Tibial nerve (tissue), 4 donors: ENCODE results near the gene AFM. TPM values are rescaled to one million over a fixed set of nuclear protein-coding genes. Genes with fewer than 3 reads are reported as not detected.

ENCODE experiments used
- DNase-seq, 2 donors: peaks; one replicate each; pipeline ENCODE4 v3.0.0-alpha.2; 2019; ENCODE audit warnings: low spot score in 2 of 2
- H3K27ac ChIP-seq, 4 donors: fragments of 200-600 bp; sonication (generic) in 3 of 4; one replicate each; pipeline ENCODE4 v1.5.1; 2017 to 2019; ENCODE audit warnings: mild to moderate bottlenecking in 1 of 4
- H3K27me3 ChIP-seq, 2 donors: fragments of 200-600 bp; sonication (generic) in 1 of 2; one replicate each; pipeline versions ENCODE4 v1.5.1 to v1.6.0; 2017 to 2019
- H3K36me3 ChIP-seq, 3 donors: fragments of 200-600 bp; sonication (generic); one replicate each; pipeline ENCODE4 v1.5.1; 2018 to 2019
- H3K4me1 ChIP-seq, 4 donors: fragments of 200-600 bp; sonication (generic) in 3 of 4; one replicate each; pipeline ENCODE4 v1.5.1; 2017 to 2019
- H3K4me3 ChIP-seq, 4 donors: fragments of 200-600 bp; sonication (generic) in 3 of 4; one replicate each; pipeline ENCODE4 v1.5.1; 2017 to 2019; ENCODE audit warnings: mild to moderate bottlenecking in 1 of 4, moderate library complexity in 1 of 4
- H3K9me3 ChIP-seq, 4 donors: fragments of 200-600 bp; sonication (generic) in 3 of 4; one replicate each; pipeline ENCODE4 v1.5.1; 2017 to 2019
- CTCF ChIP-seq, 5 experiments: fragments of 200-600 bp in 3 of 5; fragments of 450-650 bp in 2 of 5; sonication (generic) in 3 of 5; IDR thresholded peaks; one replicate each; pipeline ENCODE4 v1.5.1; 2016 to 2019; ENCODE audit warnings: antibody characterized with exemption in 5 of 5, mild to moderate bottlenecking in 3 of 5, moderate library complexity in 2 of 5
- EP300 ChIP-seq, 2 donors: sonication (generic); formaldehyde crosslinking; IDR thresholded peaks; one replicate each; pipeline ENCODE4 v1.6.1; 2017; ENCODE audit warnings: antibody characterized with exemption in 2 of 2, mild to moderate bottlenecking in 1 of 2
- POLR2A ChIP-seq, 2 donors: fragments of 450-650 bp; IDR thresholded peaks; one replicate each; pipeline ENCODE4 v1.6.1; 2017; ENCODE audit warnings: antibody characterized with exemption in 2 of 2, mild to moderate bottlenecking in 2 of 2, moderate library complexity in 2 of 2
- WGBS, 2 donors: methylation state at CpG; one replicate each; pipeline ENCODE4 v1.1.5; 2018; 5-methylcytosine and 5-hydroxymethylcytosine counted together
- total RNA-seq, 4 donors: library from RNA; depleted of rRNA; stranded (reverse); fragments of >200 nt; gene quantifications; one replicate each; pipeline ENCODE4 v1.1.0, GENCODE V29; 2016

AFM gene
- total RNA-seq, 4 donors from 2014 or later = not detected

- TF ChIP-seq EP300 (IDR thresholded peaks at IDR 0.05) (no peak), POLR2A (IDR thresholded peaks at IDR 0.05) (no peak), CTCF (IDR thresholded peaks at IDR 0.05) (no peak)
- DNase-seq = no peak
- Histone ChIP-seq H3K4me3 (no peak overlapping the region), H3K27me3 (no peaks in the 10 kb centered on the region), H3K9me3 (no peaks in the 10 kb centered on the region), H3K27ac (no peak overlapping the region), H3K36me3 (no peaks in the 10 kb centered on the region), H3K4me1 (no peaks in the 10 kb centered on the region)
- 80% methylated on average over 4 of the region's 4 CpGs for WGBS, 2 donors
Observed at GRCh38 chr4:73460913-73461522, 20.5 kb upstream of the AFM start.

GRCh38 chr4:73468170-73468569 is 13.4 kb upstream of the AFM start:
- Histone ChIP-seq H3K36me3 (no peaks in the 10 kb centered on the region), H3K27me3 (no peaks in the 10 kb centered on the region), H3K9me3 (peaks cover 0 to 7% (median 0%) of the 10 kb centered on the region in 4 donors), H3K4me1 (no peaks in the 10 kb centered on the region), H3K27ac (no peak overlapping the region), H3K4me3 (no peak overlapping the region)
- WGBS, 2 donors = 96 to 98% methylated on average over 3 of the region's 3 CpGs
- DNase-seq = no peak
- TF ChIP-seq CTCF (IDR thresholded peaks at IDR 0.05) (no peak), EP300 (IDR thresholded peaks at IDR 0.05) (no peak), POLR2A (IDR thresholded peaks at IDR 0.05) (no peak)

GRCh38 chr4:73470728-73471127 is 10.8 kb upstream of the AFM start:
- H3K27ac ChIP-seq = no peak overlapping the region
- no peak overlapping the region for H3K4me3 ChIP-seq
- 67 to 84% methylated on average over 1 of the region's 1 CpG for WGBS, 2 donors
- no peak for DNase-seq
- no peaks in the 10 kb centered on the region for H3K27me3 ChIP-seq
- H3K36me3 ChIP-seq = no peaks in the 10 kb centered on the region
- TF ChIP-seq EP300 (IDR thresholded peaks at IDR 0.05) (no peak), POLR2A (IDR thresholded peaks at IDR 0.05) (no peak), CTCF (IDR thresholded peaks at IDR 0.05) (no peak)
- H3K9me3 ChIP-seq = peaks cover 0 to 20% (median 0%) of the 10 kb centered on the region in 4 donors
- H3K4me1 ChIP-seq = no peaks in the 10 kb centered on the region

GRCh38 chr4:73477176-73477575 is 4.4 kb upstream of the AFM start:
- Histone ChIP-seq H3K4me3 (no peak overlapping the region), H3K9me3 (peaks cover 0 to 20% (median 0%) of the 10 kb centered on the region in 4 donors), H3K27ac (no peak overlapping the region), H3K36me3 (no peaks in the 10 kb centered on the region), H3K4me1 (no peaks in the 10 kb centered on the region), H3K27me3 (no peaks in the 10 kb centered on the region)
- DNase-seq = no peak
- 78 to 87% methylated on average over 10 of the region's 11 CpGs for WGBS, 2 donors
- TF ChIP-seq POLR2A (IDR thresholded peaks at IDR 0.05) (no peak), EP300 (IDR thresholded peaks at IDR 0.05) (no peak), CTCF (IDR thresholded peaks at IDR 0.05) (no peak)

- Histone ChIP-seq H3K36me3 (no peaks in the 10 kb centered on the region), H3K4me3 (no peak overlapping the region), H3K27me3 (no peaks in the 10 kb centered on the region), H3K9me3 (peaks cover 0 to 11% (median 0%) of the 10 kb centered on the region in 4 donors), H3K4me1 (no peaks in the 10 kb centered on the region), H3K27ac (no peak overlapping the region)
- TF ChIP-seq POLR2A (IDR thresholded peaks at IDR 0.05) = no peak
- WGBS, 2 donors = 80 to 93% methylated on average over 1 of the region's 1 CpG
- no peak for DNase-seq
Observed at GRCh38 chr4:73479323-73479722, 2.2 kb upstream of the AFM start.

- Histone ChIP-seq H3K4me3 (no peak overlapping the region), H3K36me3 (no peaks in the 10 kb centered on the region), H3K27me3 (no peaks in the 10 kb centered on the region), H3K27ac (no peak overlapping the region), H3K9me3 (no peaks in the 10 kb centered on the region), H3K4me1 (no peaks in the 10 kb centered on the region)
- DNase-seq = no peak
- TF ChIP-seq POLR2A (IDR thresholded peaks at IDR 0.05) (no peak), CTCF (IDR thresholded peaks at IDR 0.05) (no peak), EP300 (IDR thresholded peaks at IDR 0.05) (no peak)
Observed at GRCh38 chr4:73485085-73485484, 3.5 kb downstream of the AFM start.
